T-cell (primary cell): ENCODE results near the gene BTRC. TPM values are rescaled to one million over a fixed set of nuclear protein-coding genes. Genes with fewer than 3 reads are reported as not detected.
"Not testable (repeated sequence)": the region's sequence is repeated elsewhere in the genome, so short reads cannot be mapped to it uniquely, and the experiment has no call there.

ENCODE experiments used
- ATAC-seq, 4 experiments: fragments of 200-7000 bp in 3 of 4; fragments of 150-1000 bp in 1 of 4; cut with Tn5 transposase; replicated peaks in 1 of 4; 1 replicate in 3 of 4; 2 replicates in 1 of 4; pipeline ENCODE4 v1.10.0; 2021; ENCODE audit warnings: moderate library complexity in 3 of 4, mild to moderate bottlenecking in 2 of 4, moderate number of reproducible peaks in 1 of 4
- CTCF ChIA-PET, 2 donors: fragments of 300-600 bp; sonication (Branson Sonifier 250); formaldehyde crosslinking; loops; one replicate each; lab custom pipeline; 2022; ENCODE audit warnings: antibody characterized with exemption in 2 of 2; lab: Charles Lee
- POLR2A ChIA-PET, 2 donors: fragments of 300-600 bp; sonication (Branson Sonifier 250); formaldehyde crosslinking; loops; one replicate each; lab custom pipeline; 2022; ENCODE audit warnings: antibody characterized with exemption in 2 of 2; lab: Charles Lee
- DNase-seq, 35 experiments: peaks; one replicate each; pipeline versions ENCODE4 v3.0.0 to v3.0.0-alpha.2; 2013 to 2023
- H3K27ac ChIP-seq: one replicate; pipeline ENCODE4 v1.5.1; 2013; ENCODE audit warnings: low read length
- H3K27me3 ChIP-seq, 2 experiments: replicated peaks in 1 of 2; 1 replicate in 1 of 2; 2 replicates in 1 of 2; pipeline versions ENCODE4 v1.6.1 to v1.7.0; 2013; ENCODE audit warnings: low read length in 1 of 2, mixed read lengths in 1 of 2; ENCODE audit not compliant: control insufficient read depth in 2 of 2, insufficient read depth in 2 of 2; ENCODE audit errors: extremely low read depth in 1 of 2
- H3K36me3 ChIP-seq, 2 donors: 1 replicate in 1 of 2; 2 replicates in 1 of 2; pipeline versions ENCODE4 v1.6.1 to v1.7.0; 2013; ENCODE audit warnings: low read length in 1 of 2; ENCODE audit not compliant: control insufficient read depth in 2 of 2, insufficient read depth in 1 of 2; ENCODE audit errors: extremely low read depth in 1 of 2
- H3K4me1 ChIP-seq, 2 experiments: 1 replicate in 1 of 2; 2 replicates in 1 of 2; pipeline versions ENCODE4 v1.6.1 to v1.7.0; 2013; ENCODE audit warnings: low read length in 2 of 2, mixed read lengths in 1 of 2; ENCODE audit not compliant: insufficient read depth in 2 of 2, control insufficient read depth in 1 of 2; ENCODE audit errors: extremely low read depth in 1 of 2
- H3K4me3 ChIP-seq, 2 donors: 1 replicate in 1 of 2; 2 replicates in 1 of 2; pipeline versions ENCODE4 v1.5.1 to v1.7.0; 2013; ENCODE audit warnings: mild to moderate bottlenecking in 2 of 2, low read length in 1 of 2, moderate library complexity in 1 of 2; ENCODE audit not compliant: control insufficient read depth in 1 of 2; ENCODE audit errors: extremely low read depth in 1 of 2
- H3K9me3 ChIP-seq: 2 replicates; pipeline ENCODE4 v1.7.0; 2013
- H3K27ac Mint-ChIP-seq, 2 donors: one replicate each; pipeline ENCODE4 v1.8.0; 2020 to 2021; ENCODE audit warnings: mild to moderate bottlenecking in 2 of 2, mixed read lengths in 2 of 2
- H3K27me3 Mint-ChIP-seq, 2 donors: one replicate each; pipeline ENCODE4 v1.8.0; 2021 to 2022; ENCODE audit warnings: mixed read lengths in 2 of 2
- H3K36me3 Mint-ChIP-seq: one replicate; pipeline ENCODE4 v1.8.0; 2021; ENCODE audit warnings: mixed read lengths
- H3K4me1 Mint-ChIP-seq, 3 donors: one replicate each; pipeline ENCODE4 v1.8.0; 2020 to 2022; ENCODE audit warnings: mixed read lengths in 3 of 3, mild to moderate bottlenecking in 1 of 3
- H3K4me3 Mint-ChIP-seq, 3 donors: one replicate each; pipeline ENCODE4 v1.8.0; 2020 to 2022; ENCODE audit warnings: mild to moderate bottlenecking in 3 of 3, mixed read lengths in 3 of 3, moderate library complexity in 3 of 3
- H3K9me3 Mint-ChIP-seq, 3 donors: one replicate each; pipeline ENCODE4 v1.8.0; 2020 to 2022; ENCODE audit warnings: mixed read lengths in 3 of 3
- WGBS: methylation state at CpG from one replicate; pipeline ENCODE4 v1.1.5; 2013; ENCODE audit warnings: missing lambda C conversion rate; ENCODE audit not compliant: insufficient coverage; 5-methylcytosine and 5-hydroxymethylcytosine counted together
- total RNA-seq, 35 experiments: library from RNA in 6 of 35; stranded (reverse) in 6 of 35; fragments of 120-200 nt in 1 of 35; gene quantifications; one replicate each; pipeline versions ENCODE4 v1.2.1 to v1.2.4 and lab custom pipeline; 2013 to 2026

BTRC gene
- total RNA-seq, 5 donors from 2014 or later (not counting 1 experiment from before 2014, with no cell fraction given): 15.7 to 23.2 (median 17.3) TPM

- DNase-seq, H3K4me3 Mint-ChIP-seq, H3K36me3 ChIP-seq, H3K27ac Mint-ChIP-seq, POLR2A ChIA-PET, CTCF ChIA-PET, H3K27ac ChIP-seq, H3K9me3 Mint-ChIP-seq, H3K27me3 ChIP-seq, H3K27me3 Mint-ChIP-seq, ATAC-seq, H3K9me3 ChIP-seq, H3K4me3 ChIP-seq, H3K4me1 ChIP-seq: not testable (repeated sequence)
- WGBS: 97% methylated on average over 4 of the region's 4 CpGs
- Mint-ChIP-seq H3K4me1 (peaks cover 29 to 39% (median 36%) of the 10 kb centered on the region in 3 donors), H3K36me3 (peaks cover 11% of the 10 kb centered on the region)
Measured at GRCh38 chr10:101360841-101361240, 6.9 kb downstream of the BTRC start.

- Histone ChIP-seq H3K36me3 (no peaks in the 10 kb centered on the region), H3K9me3 (no peaks in the 10 kb centered on the region), H3K27me3 (no peaks in the 10 kb centered on the region), H3K27ac (no peak overlapping the region), H3K4me3 (no peak overlapping the region), H3K4me1 (no peaks in the 10 kb centered on the region)
- ChIA-PET POLR2A (no interaction called here), CTCF (no interaction called here)
- no peaks in the 10 kb centered on the region for H3K9me3 Mint-ChIP-seq
- no peaks in the 10 kb centered on the region for H3K27me3 Mint-ChIP-seq
- H3K4me1 Mint-ChIP-seq: peaks cover 26 to 33% (median 33%) of the 10 kb centered on the region in 3 donors
- no peak for ATAC-seq
- H3K36me3 Mint-ChIP-seq: peaks cover 16% of the 10 kb centered on the region
- H3K27ac Mint-ChIP-seq: no peak overlapping the region
- WGBS: no CpG with 5 or more reads among the region's 2 CpGs
- H3K4me3 Mint-ChIP-seq: no peak overlapping the region
- no peak for DNase-seq
Measured at GRCh38 chr10:101363850-101364400, 10.0 kb downstream of the BTRC start.

- ChIA-PET POLR2A (no interaction called here), CTCF (no interaction called here)
- H3K4me1 Mint-ChIP-seq: peaks cover 24 to 33% (median 32%) of the 10 kb centered on the region in 3 donors
- no peak overlapping the region for H3K4me3 Mint-ChIP-seq
- H3K36me3 Mint-ChIP-seq: peaks cover 22% of the 10 kb centered on the region
- no peak for ATAC-seq
- no CpG with 5 or more reads among the region's 7 CpGs for WGBS
- H3K4me3 ChIP-seq: no peak overlapping the region
- no peaks in the 10 kb centered on the region for H3K27me3 Mint-ChIP-seq
- no peak overlapping the region for H3K27ac Mint-ChIP-seq
- no peaks in the 10 kb centered on the region for H3K4me1 ChIP-seq
- no peaks in the 10 kb centered on the region for H3K9me3 ChIP-seq
- H3K27me3 ChIP-seq: no peaks in the 10 kb centered on the region
- H3K27ac ChIP-seq: no peak overlapping the region
- no peaks in the 10 kb centered on the region for H3K9me3 Mint-ChIP-seq
- no peak for DNase-seq
- no peaks in the 10 kb centered on the region for H3K36me3 ChIP-seq
Measured at GRCh38 chr10:101364721-101365120, 10.8 kb downstream of the BTRC start.

DNA sequence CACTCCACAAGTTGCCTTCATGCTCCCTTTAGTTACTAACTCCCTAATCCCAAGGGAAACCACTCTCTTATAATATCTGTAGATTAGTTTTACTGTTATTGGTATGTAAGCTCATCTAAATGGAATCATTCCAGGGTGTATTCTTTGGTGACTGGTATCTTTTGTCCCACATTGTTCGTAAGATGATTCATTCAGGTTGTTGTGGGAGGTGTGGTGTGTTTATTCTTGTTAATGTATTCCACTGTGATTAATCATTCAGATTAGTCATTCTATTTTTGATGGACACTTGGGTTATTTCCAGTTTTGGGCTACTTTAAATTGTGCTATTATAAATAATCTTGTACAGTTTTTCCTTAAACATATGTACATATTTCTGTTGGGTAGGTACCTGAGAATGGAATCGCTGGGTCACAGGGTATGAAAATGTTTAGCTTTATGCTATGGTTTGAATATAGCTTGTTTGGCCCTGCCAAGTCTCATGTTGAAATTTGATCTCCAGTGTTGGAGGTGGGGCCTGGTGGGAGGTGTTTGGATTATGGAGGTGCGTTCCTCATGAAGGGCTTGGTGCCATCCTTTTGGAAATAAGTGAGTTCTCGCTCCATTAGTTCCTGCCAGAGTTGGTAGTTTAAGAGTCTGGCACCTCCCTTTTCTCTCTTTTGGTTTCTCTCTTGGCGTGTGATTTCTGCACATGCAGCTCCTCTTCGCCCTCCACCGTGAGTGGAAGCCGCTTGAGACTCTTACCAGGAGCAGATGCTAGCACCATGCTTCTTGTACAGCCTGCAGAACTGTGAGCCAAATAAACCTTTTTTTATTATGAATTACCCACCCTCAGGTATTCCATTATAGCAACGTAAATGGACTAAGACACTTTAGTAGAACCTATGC lies 13.8 kb downstream of the BTRC start:
- 62% methylated on average over 5 of the region's 9 CpGs for WGBS
- Histone ChIP-seq H3K27ac (no peak overlapping the region), H3K36me3 (no peaks in the 10 kb centered on the region), H3K4me3 (no peak overlapping the region), H3K27me3 (no peaks in the 10 kb centered on the region), H3K9me3 (no peaks in the 10 kb centered on the region), H3K4me1 (no peaks in the 10 kb centered on the region)
- no peak overlapping the region for H3K27ac Mint-ChIP-seq
- CTCF ChIA-PET: interaction anchor here (0.5 to 1.1 kb wide), 3 partner anchors 10 to 98 kb away, joined by 3 to 4 read pairs (median 4); no protein-coding TSS in a partner anchor
- DNase-seq (no peak), ATAC-seq (no peak)
- H3K36me3 Mint-ChIP-seq: peaks cover 25% of the 10 kb centered on the region
- no peaks in the 10 kb centered on the region for H3K27me3 Mint-ChIP-seq
- H3K4me3 Mint-ChIP-seq: no peak overlapping the region
- H3K9me3 Mint-ChIP-seq: no peaks in the 10 kb centered on the region
- peaks cover 25 to 29% (median 27%) of the 10 kb centered on the region in 3 donors for H3K4me1 Mint-ChIP-seq
- POLR2A ChIA-PET: interaction anchor here in 1 of 2 donors (0.6 kb wide), 1 partner anchor 1824 kb away, joined by 6 read pairs; no protein-coding TSS in a partner anchor

GRCh38 chr10:101373063-101373462 lies 19.1 kb downstream of the BTRC start:
- Histone ChIP-seq H3K27me3 (no peaks in the 10 kb centered on the region), H3K27ac (no peak overlapping the region), H3K9me3 (no peaks in the 10 kb centered on the region), H3K36me3 (peaks cover 0 to 6% of the 10 kb centered on the region in 2 donors), H3K4me3 (no peak overlapping the region), H3K4me1 (peaks cover 0 to 4% of the 10 kb centered on the region in 2 experiments)
- 100% methylated on average over 1 of the region's 1 CpG for WGBS
- Mint-ChIP-seq H3K9me3 (no peaks in the 10 kb centered on the region), H3K36me3 (peaks cover 30% of the 10 kb centered on the region), H3K4me3 (no peak overlapping the region), H3K4me1 (peaks cover 14 to 35% (median 27%) of the 10 kb centered on the region in 3 donors), H3K27me3 (no peaks in the 10 kb centered on the region), H3K27ac (no peak overlapping the region)
- ChIA-PET POLR2A (interaction anchor here in 1 of 2 donors (0.7 kb wide), 1 partner anchor 113 kb away, joined by 5 read pairs; no protein-coding TSS in a partner anchor), CTCF (interaction anchor here in 1 of 2 donors (0.6 kb wide), 1 partner anchor 68 kb away, joined by 3 read pairs; no protein-coding TSS in a partner anchor)
- ATAC-seq: no peak
- no peak for DNase-seq

- H3K9me3 Mint-ChIP-seq, H3K9me3 ChIP-seq, DNase-seq, H3K27me3 Mint-ChIP-seq, H3K4me3 ChIP-seq, H3K36me3 ChIP-seq, H3K27ac Mint-ChIP-seq, ATAC-seq, CTCF ChIA-PET, H3K4me3 Mint-ChIP-seq, H3K27me3 ChIP-seq, H3K4me1 ChIP-seq, H3K27ac ChIP-seq: not testable (repeated sequence)
- POLR2A ChIA-PET: interaction anchor here in 1 of 2 donors (0.6 to 0.7 kb wide), 2 partner anchors 18 to 112 kb away, joined by 3 to 5 read pairs; no protein-coding TSS in a partner anchor
- H3K4me1 Mint-ChIP-seq: peaks cover 13 to 35% (median 26%) of the 10 kb centered on the region in 3 donors
- WGBS: no CpG with 5 or more reads among the region's 3 CpGs
- peaks cover 28% of the 10 kb centered on the region for H3K36me3 Mint-ChIP-seq
Measured at GRCh38 chr10:101373993-101374392, 20.0 kb downstream of the BTRC start.
